ENCODE data around the gene HAPLN3.

Gene HAPLN3

DNA sequence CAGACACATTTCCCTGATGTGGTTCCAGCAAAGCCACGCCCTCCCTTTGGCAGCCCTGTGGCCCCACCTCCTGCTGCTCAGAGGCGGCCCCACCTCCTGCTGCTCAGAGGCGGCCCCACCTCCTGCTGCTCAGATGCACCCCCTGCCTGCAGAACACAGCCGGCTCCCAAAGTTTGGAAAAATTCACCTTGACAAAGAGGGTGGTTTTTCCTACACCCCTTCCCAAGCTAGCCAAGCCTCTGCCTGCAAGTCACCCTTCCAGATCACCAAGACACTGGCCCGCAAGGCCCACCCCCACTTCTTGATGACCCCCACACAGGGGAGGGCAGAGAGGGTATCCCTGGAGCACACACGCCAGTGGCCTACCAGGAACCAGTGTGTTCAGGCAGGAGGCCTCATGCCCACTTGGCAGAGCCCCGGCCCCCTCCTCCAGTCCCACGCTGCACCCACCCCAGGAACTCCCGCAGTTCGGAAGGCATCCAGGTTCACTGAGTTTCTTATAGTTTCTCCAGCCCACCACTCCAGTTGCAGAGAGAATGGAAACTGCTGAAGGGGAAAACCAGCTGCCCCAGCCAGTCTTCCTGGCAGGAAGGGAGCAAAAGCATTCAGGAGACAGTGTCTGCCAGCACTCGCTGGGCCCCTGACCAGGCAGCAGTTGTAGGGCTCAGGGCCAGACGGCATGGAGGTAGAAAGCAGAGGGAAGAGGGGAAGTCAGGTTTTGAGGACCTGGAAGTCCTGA lies 2.3 kb upstream of the HAPLN3 start (continued):
- TF ChIP-seq, protein P1, sequence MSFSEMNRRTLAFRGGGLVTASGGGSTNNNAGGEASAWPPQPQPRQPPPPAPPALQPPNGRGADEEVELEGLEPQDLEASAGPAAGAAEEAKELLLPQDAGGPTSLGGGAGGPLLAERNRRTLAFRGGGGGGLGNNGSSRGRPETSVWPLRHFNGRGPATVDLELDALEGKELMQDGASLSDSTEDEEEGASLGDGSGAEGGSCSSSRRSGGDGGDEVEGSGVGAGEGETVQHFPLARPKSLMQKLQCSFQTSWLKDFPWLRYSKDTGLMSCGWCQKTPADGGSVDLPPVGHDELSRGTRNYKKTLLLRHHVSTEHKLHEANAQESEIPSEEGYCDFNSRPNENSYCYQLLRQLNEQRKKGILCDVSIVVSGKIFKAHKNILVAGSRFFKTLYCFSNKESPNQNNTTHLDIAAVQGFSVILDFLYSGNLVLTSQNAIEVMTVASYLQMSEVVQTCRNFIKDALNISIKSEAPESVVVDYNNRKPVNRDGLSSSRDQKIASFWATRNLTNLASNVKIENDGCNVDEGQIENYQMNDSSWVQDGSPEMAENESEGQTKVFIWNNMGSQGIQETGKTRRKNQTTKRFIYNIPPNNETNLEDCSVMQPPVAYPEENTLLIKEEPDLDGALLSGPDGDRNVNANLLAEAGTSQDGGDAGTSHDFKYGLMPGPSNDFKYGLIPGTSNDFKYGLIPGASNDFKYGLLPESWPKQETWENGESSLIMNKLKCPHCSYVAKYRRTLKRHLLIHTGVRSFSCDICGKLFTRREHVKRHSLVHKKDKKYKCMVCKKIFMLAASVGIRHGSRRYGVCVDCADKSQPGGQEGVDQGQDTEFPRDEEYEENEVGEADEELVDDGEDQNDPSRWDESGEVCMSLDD (tag by site-specific recombination; IDR thresholded peaks at IDR 0.05) = no peak
- TF ChIP-seq SALL2 (tag by site-specific recombination; IDR thresholded peaks at IDR 0.05; ENCODE audit: borderline replicate concordance) (no peak), ZNF664 (tag by site-specific recombination; IDR thresholded peaks at IDR 0.05) (no peak), MZF1 (tag by site-specific recombination; IDR thresholded peaks at IDR 0.05; ENCODE audit: borderline replicate concordance) (no peak), ZNF776 (tag by site-specific recombination; IDR thresholded peaks at IDR 0.05; ENCODE audit: borderline replicate concordance) (no peak), ZNF37A (tag by site-specific recombination; IDR thresholded peaks at IDR 0.05) (no peak), HOXC10 (CRISPR knock-in tag; IDR thresholded peaks at IDR 0.05) (no peak), ZNF600 (tag by site-specific recombination; IDR thresholded peaks at IDR 0.05) (peak; percentile 84), ZNF623 (tag by site-specific recombination; IDR thresholded peaks at IDR 0.05) (no peak), ZNF138 (tag by site-specific recombination; IDR thresholded peaks at IDR 0.05; ENCODE audit: borderline replicate concordance) (no peak), ZFHX2 (tag by site-specific recombination; conservative IDR thresholded peaks at IDR 0.05) (peak; percentile 49), ZNF621 (tag by site-specific recombination; IDR thresholded peaks at IDR 0.05) (no peak), SP7 (tag by site-specific recombination; IDR thresholded peaks at IDR 0.05) (peak; percentile 41; the same call in 1 of the 2 replicates), ZNF211 (tag by site-specific recombination; IDR thresholded peaks at IDR 0.05; ENCODE audit: low read depth) (no peak), ZNF239 (tag by site-specific recombination; IDR thresholded peaks at IDR 0.05) (no peak), ZNF843 (tag by site-specific recombination; IDR thresholded peaks at IDR 0.05) (no peak), ZNF350 (tag by site-specific recombination; IDR thresholded peaks at IDR 0.05) (no peak), MYNN (tag by site-specific recombination; IDR thresholded peaks at IDR 0.05; ENCODE audit: borderline replicate concordance) (no peak), ZFP69B (tag by site-specific recombination; IDR thresholded peaks at IDR 0.05) (peak; percentile 97), ZBTB7A (tag by site-specific recombination; IDR thresholded peaks at IDR 0.05; ENCODE audit: low read depth) (no peak), ZNF768 (tag by site-specific recombination; IDR thresholded peaks at IDR 0.05) (no peak), ZNF558 (tag by site-specific recombination; IDR thresholded peaks at IDR 0.05) (no peak), GLIS2 (tag by site-specific recombination; IDR thresholded peaks at IDR 0.05) (peak; percentile 96)
- TF ChIP-seq, protein P2, sequence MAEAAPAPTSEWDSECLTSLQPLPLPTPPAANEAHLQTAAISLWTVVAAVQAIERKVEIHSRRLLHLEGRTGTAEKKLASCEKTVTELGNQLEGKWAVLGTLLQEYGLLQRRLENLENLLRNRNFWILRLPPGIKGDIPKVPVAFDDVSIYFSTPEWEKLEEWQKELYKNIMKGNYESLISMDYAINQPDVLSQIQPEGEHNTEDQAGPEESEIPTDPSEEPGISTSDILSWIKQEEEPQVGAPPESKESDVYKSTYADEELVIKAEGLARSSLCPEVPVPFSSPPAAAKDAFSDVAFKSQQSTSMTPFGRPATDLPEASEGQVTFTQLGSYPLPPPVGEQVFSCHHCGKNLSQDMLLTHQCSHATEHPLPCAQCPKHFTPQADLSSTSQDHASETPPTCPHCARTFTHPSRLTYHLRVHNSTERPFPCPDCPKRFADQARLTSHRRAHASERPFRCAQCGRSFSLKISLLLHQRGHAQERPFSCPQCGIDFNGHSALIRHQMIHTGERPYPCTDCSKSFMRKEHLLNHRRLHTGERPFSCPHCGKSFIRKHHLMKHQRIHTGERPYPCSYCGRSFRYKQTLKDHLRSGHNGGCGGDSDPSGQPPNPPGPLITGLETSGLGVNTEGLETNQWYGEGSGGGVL (tag by site-specific recombination; IDR thresholded peaks at IDR 0.05) = peak; percentile 77
- TF ChIP-seq, protein P3, sequence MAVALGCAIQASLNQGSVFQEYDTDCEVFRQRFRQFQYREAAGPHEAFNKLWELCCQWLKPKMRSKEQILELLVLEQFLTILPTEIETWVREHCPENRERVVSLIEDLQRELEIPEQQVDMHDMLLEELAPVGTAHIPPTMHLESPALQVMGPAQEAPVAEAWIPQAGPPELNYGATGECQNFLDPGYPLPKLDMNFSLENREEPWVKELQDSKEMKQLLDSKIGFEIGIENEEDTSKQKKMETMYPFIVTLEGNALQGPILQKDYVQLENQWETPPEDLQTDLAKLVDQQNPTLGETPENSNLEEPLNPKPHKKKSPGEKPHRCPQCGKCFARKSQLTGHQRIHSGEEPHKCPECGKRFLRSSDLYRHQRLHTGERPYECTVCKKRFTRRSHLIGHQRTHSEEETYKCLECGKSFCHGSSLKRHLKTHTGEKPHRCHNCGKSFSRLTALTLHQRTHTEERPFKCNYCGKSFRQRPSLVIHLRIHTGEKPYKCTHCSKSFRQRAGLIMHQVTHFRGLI (tag by site-specific recombination; IDR thresholded peaks at IDR 0.05) = no peak
- TF ChIP-seq, protein P4, sequence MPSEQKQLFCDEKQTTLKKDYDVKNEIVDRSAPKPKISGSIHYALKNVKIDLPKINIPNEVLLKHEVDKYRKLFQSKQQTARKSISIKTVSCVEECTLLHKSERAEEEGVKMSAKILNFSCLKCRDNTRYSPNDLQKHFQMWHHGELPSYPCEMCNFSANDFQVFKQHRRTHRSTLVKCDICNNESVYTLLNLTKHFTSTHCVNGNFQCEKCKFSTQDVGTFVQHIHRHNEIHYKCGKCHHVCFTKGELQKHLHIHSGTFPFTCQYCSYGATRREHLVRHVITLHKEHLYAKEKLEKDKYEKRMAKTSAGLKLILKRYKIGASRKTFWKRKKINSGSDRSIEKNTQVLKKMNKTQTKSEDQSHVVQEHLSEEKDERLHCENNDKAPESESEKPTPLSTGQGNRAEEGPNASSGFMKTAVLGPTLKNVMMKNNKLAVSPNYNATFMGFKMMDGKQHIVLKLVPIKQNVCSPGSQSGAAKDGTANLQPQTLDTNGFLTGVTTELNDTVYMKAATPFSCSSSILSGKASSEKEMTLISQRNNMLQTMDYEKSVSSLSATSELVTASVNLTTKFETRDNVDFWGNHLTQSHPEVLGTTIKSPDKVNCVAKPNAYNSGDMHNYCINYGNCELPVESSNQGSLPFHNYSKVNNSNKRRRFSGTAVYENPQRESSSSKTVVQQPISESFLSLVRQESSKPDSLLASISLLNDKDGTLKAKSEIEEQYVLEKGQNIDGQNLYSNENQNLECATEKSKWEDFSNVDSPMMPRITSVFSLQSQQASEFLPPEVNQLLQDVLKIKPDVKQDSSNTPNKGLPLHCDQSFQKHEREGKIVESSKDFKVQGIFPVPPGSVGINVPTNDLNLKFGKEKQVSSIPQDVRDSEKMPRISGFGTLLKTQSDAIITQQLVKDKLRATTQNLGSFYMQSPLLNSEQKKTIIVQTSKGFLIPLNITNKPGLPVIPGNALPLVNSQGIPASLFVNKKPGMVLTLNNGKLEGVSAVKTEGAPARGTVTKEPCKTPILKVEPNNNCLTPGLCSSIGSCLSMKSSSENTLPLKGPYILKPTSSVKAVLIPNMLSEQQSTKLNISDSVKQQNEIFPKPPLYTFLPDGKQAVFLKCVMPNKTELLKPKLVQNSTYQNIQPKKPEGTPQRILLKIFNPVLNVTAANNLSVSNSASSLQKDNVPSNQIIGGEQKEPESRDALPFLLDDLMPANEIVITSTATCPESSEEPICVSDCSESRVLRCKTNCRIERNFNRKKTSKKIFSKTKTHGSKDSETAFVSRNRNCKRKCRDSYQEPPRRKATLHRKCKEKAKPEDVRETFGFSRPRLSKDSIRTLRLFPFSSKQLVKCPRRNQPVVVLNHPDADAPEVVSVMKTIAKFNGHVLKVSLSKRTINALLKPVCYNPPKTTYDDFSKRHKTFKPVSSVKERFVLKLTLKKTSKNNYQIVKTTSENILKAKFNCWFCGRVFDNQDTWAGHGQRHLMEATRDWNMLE (tag by site-specific recombination; conservative IDR thresholded peaks at IDR 0.05; ENCODE audit: low read depth) = no peak
- TF ChIP-seq, protein P5, sequence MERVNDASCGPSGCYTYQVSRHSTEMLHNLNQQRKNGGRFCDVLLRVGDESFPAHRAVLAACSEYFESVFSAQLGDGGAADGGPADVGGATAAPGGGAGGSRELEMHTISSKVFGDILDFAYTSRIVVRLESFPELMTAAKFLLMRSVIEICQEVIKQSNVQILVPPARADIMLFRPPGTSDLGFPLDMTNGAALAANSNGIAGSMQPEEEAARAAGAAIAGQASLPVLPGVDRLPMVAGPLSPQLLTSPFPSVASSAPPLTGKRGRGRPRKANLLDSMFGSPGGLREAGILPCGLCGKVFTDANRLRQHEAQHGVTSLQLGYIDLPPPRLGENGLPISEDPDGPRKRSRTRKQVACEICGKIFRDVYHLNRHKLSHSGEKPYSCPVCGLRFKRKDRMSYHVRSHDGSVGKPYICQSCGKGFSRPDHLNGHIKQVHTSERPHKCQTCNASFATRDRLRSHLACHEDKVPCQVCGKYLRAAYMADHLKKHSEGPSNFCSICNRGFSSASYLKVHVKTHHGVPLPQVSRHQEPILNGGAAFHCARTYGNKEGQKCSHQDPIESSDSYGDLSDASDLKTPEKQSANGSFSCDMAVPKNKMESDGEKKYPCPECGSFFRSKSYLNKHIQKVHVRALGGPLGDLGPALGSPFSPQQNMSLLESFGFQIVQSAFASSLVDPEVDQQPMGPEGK (tag by site-specific recombination; IDR thresholded peaks at IDR 0.05) = peak; percentile 87
